ENCODE results near the gene CRY2.

- no peak for TF ChIP-seq USF1 (IDR thresholded peaks at IDR 0.05)
- TF ChIP-seq TEAD4 (IDR thresholded peaks at IDR 0.05) = no peak
- no peak for TF ChIP-seq FOXM1 (IDR thresholded peaks at IDR 0.05; ENCODE audit: borderline replicate concordance, low read depth)
- TF ChIP-seq EP300 (IDR thresholded peaks at IDR 0.05; ENCODE audit: borderline replicate concordance) = no peak
- no peak for TF ChIP-seq TAF1 (IDR thresholded peaks at IDR 0.05; ENCODE audit: low read depth)
- TF ChIP-seq RAD21 (IDR thresholded peaks at IDR 0.05; ENCODE audit: low read depth) = no peak
- no peak for TF ChIP-seq YY1 (IDR thresholded peaks at IDR 0.05; ENCODE audit: low read depth)
- TF ChIP-seq EGR1 (IDR thresholded peaks at IDR 0.05) = no peak
- TF ChIP-seq TCF12 (IDR thresholded peaks at IDR 0.05; ENCODE audit: low read depth) = no peak
- TF ChIP-seq, protein P1, sequence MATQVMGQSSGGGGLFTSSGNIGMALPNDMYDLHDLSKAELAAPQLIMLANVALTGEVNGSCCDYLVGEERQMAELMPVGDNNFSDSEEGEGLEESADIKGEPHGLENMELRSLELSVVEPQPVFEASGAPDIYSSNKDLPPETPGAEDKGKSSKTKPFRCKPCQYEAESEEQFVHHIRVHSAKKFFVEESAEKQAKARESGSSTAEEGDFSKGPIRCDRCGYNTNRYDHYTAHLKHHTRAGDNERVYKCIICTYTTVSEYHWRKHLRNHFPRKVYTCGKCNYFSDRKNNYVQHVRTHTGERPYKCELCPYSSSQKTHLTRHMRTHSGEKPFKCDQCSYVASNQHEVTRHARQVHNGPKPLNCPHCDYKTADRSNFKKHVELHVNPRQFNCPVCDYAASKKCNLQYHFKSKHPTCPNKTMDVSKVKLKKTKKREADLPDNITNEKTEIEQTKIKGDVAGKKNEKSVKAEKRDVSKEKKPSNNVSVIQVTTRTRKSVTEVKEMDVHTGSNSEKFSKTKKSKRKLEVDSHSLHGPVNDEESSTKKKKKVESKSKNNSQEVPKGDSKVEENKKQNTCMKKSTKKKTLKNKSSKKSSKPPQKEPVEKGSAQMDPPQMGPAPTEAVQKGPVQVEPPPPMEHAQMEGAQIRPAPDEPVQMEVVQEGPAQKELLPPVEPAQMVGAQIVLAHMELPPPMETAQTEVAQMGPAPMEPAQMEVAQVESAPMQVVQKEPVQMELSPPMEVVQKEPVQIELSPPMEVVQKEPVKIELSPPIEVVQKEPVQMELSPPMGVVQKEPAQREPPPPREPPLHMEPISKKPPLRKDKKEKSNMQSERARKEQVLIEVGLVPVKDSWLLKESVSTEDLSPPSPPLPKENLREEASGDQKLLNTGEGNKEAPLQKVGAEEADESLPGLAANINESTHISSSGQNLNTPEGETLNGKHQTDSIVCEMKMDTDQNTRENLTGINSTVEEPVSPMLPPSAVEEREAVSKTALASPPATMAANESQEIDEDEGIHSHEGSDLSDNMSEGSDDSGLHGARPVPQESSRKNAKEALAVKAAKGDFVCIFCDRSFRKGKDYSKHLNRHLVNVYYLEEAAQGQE (IDR thresholded peaks at IDR 0.05; ENCODE audit: low read depth) = no peak
- no peak for TF ChIP-seq MAX (IDR thresholded peaks at IDR 0.05)
These were observed 71.8 kb downstream of the CRY2 start for GRCh38 chr11:45918962-45919675.
